Stimulated activated CD8-positive, alpha-beta memory T cell treated with anti-CD3 and anti-CD28 coated beads, Interleukin-15, amount 100 ng/mL, for 1 hour (primary cell): Measurements from ENCODE around the gene NIN.
"Not testable (repeated sequence)": the region's sequence is repeated elsewhere in the genome, so short reads cannot be mapped to it uniquely, and the experiment has no call there.

Experiments used
- DNase-seq: peaks from one replicate; pipeline ENCODE4 v3.0.0-alpha.2; 2020; ENCODE audit warnings: low read depth

NIN gene

GRCh38 chr14:50816395-50817047, 14.4 kb downstream of the NIN start:
- DNase-seq, result no peak

- DNase-seq, result not testable (repeated sequence)
Measured at GRCh38 chr14:50815526-50815925, 15.4 kb downstream of the NIN start.

GRCh38 chr14:50815058-50815457, 15.9 kb downstream of the NIN start:
- not testable (repeated sequence) for DNase-seq

GRCh38 chr14:50814161-50814560, 16.8 kb downstream of the NIN start:
- DNase-seq, result no peak

- DNase-seq, result no peak
Measured at GRCh38 chr14:50813544-50813863, 17.5 kb downstream of the NIN start.

- no peak for DNase-seq
Measured at GRCh38 chr14:50812856-50813543, 18.0 kb downstream of the NIN start.

- DNase-seq, result no peak
Measured at GRCh38 chr14:50812180-50812579, 18.8 kb downstream of the NIN start.

GRCh38 chr14:50808053-50808452, 22.9 kb downstream of the NIN start:
- DNase-seq, result no peak

- no peak for DNase-seq
Measured at GRCh38 chr14:50806241-50806933, 24.6 kb downstream of the NIN start.

- no peak for DNase-seq
Measured at GRCh38 chr14:50805396-50805795, 25.6 kb downstream of the NIN start.

GRCh38 chr14:50804181-50804721, 26.7 kb downstream of the NIN start:
- DNase-seq, result no peak

GRCh38 chr14:50801706-50802105, 29.3 kb downstream of the NIN start:
- DNase-seq, result no peak

GRCh38 chr14:50800032-50800431, 30.9 kb downstream of the NIN start:
- no peak for DNase-seq

GRCh38 chr14:50798048-50798421, 32.9 kb downstream of the NIN start:
- DNase-seq, result no peak

GRCh38 chr14:50797250-50798047, 33.5 kb downstream of the NIN start:
- no peak for DNase-seq

GRCh38 chr14:50796390-50796789, 34.6 kb downstream of the NIN start:
- no peak for DNase-seq

GRCh38 chr14:50795909-50796308, 35.1 kb downstream of the NIN start:
- DNase-seq, result no peak

- DNase-seq, result no peak
Measured at GRCh38 chr14:50795142-50795541, 35.8 kb downstream of the NIN start.

GRCh38 chr14:50794068-50794645, 36.8 kb downstream of the NIN start:
- no peak for DNase-seq

GRCh38 chr14:50792634-50793068, 38.3 kb downstream of the NIN start:
- no peak for DNase-seq

GRCh38 chr14:50792051-50792477, 38.9 kb downstream of the NIN start:
- DNase-seq, result no peak

- no peak for DNase-seq
Measured at GRCh38 chr14:50791201-50791600, 39.8 kb downstream of the NIN start.
